ENCODE measurements around the gene KRT31.
A peak's percentile ranks its signal among the peaks of the same experiment; 100 is the strongest.
"Not testable (repeated sequence)": the region's sequence is repeated elsewhere in the genome, so short reads cannot be mapped to it uniquely, and the experiment has no call there.

KRT31 gene

DNA sequence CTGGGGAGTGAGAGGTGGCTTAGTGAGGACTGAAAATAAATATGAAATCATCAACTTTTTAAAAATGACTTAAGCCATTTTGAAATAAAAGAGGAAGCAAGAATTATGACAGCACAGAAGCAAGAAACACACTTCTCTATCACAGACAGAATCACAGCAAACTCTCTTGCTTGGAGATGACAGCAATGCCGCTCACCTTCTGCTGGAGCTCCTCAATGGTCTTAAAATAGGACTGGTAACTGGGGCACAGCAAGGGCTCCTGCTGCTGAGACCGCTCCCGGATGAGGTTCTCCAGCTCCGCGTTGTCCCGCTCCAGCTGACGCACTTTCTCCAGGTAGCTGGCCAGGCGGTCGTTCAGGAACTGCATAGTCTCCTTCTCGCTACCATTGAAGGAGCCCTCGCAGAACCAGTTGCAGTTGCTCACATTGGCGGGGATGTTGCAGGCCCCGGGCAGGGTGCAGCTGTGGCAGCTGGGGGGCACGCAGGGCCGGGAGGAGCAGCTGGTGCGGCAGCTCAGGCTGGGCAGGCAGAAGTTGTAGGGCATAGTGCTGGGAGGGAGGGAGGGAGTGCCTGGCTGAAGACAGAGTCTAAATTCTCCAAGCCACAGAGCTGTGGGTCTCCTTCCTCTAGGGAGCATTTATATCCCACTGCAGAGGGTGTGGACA, at the start of gene KRT31:
Gene KRT31, minus strand, starts transcription at position 613 of the 665 bp plus-strand sequence. Its CDS starts 69 bp downstream, at position 544.
- DNase-seq: no peak

DNA sequence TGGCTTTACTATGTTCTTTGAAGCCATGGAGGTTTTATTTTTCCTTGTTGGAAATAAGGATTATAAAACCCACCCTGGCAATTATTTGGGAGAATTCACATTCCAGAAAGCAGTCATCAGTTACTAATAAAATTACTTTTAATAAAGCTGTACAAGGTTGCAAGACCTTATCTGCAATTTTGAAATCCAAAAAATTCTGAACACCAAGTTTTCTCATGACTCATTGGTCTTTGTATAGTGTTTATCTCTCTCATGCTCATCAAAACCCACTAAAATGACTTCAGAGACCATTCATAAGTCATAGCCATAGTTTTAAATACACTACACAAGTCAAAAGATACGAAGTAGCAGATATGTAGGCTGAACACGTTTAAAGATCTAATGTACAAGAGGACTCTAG, 49.4 kb upstream of the KRT31 start:
- peak; percentile 75 for DNase-seq

DNA sequence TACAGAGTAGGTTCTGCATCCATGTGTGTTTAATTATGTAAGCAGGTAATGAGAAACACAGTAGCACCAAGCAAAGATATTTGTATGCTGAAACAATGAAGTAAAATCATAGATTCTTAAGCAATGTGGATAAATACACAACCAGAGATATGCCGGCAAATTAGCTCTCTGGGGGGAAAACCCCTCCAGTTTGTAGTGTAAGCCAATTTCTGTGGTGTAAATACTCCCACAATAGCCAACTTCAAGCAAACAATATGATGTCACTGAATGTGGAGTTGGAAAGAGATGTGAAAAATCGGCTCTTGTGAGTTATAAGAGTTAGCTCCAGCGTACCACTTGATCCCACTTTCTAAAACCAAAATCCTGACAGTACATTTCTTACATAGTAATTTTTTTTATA, 47.2 kb upstream of the KRT31 start:
- no peak for DNase-seq

DNA sequence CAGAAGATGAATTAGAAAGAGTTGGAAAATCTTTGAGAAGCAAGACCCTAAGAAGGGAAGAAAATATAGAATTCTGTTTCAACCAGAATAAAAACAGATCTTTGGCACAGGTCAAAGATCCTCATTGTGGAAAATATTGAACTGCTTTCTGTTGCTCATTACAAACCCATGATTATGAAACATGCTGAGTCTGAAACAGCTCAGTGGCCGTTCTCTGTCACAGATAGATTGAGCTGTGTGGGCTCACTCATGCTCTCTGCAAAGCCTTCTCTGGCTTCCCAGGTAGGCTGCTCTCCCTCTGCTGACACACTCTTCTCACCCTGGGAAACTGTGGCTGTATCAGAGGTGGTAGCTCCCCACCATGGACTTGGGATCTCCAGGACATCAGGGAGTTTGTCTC, 46.8 kb upstream of the KRT31 start:
- DNase-seq: no peak

DNA sequence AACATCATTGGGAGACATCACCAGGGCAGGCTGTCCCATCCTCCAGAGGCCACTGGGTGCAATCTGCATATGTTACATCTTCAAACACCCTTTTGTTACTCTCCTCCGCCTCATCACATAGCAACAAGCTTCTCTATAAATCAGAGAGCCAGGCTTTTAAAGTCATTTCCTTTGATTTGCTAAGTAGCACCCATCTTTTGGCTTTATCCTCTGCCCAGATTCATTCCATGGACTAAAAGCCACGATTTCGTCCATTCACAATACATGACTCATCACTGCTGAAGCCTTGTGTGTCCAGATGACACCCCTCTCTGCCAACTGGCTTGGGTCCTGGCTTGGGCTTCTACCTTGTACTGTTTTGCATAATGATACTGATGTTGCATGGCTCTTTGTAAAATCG, 45.3 kb upstream of the KRT31 start:
- peak; percentile 90 for DNase-seq

DNA sequence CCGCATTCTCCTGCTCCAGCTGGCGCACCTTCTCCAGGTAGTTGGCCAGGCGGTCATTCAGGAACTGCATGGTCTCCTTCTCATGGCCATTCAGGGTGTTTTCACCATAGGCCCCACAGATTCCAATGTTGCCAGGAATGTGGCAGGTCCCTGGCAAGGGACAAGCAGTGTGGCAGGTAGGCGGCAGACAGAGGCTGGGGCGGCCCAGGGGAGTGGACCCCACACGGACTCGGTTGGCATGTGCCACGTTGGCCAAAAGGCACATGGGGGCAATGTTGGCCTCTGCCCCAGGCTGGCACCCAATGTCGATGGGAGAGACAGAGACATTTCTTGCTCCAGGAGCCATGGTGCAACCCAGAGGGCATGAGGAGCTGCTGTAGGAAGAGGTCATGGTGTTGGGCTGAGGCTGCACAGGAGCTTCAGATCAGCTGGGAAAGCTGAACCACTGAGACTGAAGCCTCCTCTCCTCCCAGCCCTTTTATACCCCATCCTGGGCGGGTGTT, 43.2 kb upstream of the KRT31 start, which contains the start of gene KRT38:
Gene KRT38, minus strand, starts transcription at position 453 of the 503 bp plus-strand sequence. Its CDS starts 62 bp downstream, at position 391.
- no peak for DNase-seq

DNA sequence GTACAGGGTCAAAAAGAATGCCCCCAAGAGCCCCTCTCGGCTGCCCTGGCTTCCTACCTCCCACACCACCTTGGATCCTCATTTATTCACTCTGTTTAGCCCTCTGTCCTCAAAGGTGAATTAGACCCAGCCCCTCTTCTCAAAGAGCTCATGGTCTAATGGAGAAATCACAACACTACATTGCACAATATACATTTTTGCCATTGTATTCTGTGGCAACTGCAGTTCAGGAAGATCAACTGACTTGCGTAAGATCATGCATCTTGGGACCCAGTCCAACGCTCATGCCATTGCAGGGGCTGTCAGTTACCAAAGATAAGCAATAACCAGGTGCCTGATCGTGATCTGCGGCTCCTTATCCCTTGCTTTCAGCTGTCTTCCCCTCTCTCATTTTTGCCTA, 42.0 kb upstream of the KRT31 start:
- peak; percentile 25 for DNase-seq

DNA sequence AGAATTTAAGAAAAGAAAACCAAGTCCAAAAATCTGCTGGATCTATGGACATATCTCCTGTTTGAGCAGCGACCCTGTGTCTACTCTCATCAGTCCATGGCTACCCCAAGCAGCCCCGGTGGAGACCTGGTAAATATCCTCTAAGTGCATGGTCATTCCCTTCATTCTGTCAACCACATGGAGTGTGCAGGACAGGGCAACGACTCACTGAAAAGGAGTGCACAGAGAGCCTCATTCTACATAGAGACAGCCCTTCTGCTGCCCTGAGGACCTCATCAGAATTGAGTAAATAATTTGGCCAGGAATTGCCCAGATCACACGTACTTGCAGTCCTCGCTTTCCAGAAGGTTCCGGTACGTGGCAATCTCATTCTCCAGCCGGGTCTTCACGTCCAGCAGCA, 40.4 kb upstream of the KRT31 start:
- peak; percentile 51 for DNase-seq

DNA sequence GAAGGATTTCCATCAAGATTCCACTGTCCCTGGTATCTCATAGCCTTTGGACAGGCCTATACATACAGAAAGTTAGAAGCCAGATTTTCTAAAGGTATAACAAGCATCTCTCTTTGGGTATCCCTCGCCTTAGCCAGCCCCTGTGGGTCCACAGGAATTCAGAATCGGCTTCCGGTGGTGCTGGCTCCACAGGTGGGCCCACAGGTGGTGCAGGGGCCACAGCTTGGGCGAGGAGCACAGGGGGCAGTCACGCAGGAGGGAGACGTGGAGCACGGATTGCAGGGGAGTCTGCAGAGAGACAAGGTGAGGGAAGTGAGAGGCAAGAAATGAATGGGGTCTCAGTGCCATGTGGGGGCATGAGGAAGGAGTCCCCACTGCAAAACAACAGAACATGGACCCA, 39.8 kb upstream of the KRT31 start:
- DNase-seq: no peak

DNA sequence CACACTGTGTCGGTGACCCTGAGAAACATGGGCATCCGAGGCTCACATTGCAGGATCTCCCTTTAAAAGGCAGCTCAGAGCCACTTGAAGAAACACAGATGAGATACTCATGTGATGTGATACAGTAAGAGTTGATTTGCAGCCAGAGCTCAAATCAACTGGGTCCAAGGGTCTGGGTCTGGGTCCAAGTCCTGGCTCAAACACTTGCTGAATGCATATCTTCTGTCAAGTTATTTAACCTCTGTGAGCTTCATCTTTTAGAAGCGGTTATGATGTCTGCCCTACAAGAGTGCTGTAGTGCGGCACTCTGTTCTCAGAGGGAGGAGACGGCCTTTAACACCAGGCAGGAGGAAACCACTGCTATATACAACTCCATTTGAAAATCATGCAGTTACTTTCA, 37.0 kb upstream of the KRT31 start:
- no peak for DNase-seq

DNA sequence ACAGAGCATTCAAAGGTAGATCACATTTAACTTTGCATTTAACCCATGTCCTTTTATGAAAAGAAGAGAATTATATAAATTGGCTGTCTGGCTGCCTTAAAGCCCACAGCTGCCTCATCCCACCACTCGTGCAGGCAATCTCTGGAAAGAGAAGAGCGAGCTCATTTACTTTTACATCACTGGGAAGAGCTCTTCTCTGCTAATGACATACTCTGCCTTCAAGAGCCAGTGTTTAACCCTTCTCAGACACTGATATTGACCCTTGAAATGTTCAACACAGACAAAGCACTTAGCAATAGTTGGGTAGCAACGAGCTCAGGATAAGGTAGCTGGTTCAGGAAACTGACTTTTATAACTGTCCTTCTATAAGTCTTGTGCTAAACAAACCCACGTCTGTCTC, 36.6 kb upstream of the KRT31 start:
- no peak for DNase-seq

DNA sequence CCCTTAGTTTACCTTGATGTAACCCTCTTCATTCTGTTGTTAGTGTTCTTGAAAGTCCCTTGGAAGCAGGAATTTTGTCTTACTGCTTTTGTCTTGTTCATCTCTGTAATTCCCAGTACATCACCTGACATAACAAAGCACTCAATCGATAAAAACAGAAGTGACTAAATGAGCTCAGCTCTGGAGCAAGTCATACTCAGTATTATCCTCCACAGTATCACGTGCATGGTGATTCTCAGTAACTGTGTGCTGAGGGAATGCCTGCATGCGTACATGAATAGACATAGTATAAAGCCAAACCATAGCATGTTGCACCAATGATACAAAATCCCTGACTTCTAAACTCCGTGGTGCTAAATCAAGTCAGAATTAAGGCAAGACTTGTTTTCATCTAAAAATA, 36.2 kb upstream of the KRT31 start:
- DNase-seq: no peak

DNA sequence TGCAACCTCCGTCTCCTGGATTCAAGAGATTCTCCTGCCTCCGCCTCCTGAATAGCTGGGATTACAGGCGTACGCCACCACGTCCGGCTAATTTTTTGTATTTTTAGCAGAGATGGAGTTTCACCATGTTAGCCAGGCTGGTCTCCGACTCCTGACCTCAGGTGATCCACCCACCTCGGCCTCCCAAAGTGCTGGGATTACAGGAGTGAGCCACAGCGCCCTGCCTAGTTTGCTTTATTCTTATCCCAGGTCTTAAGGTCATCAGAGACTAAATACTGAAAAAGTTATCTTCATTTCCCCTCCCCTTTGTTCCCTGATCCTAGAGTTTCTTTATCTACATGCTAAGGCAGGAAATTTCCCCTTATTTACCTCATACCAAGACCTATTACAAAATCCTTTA, 33.0 kb upstream of the KRT31 start:
- not testable (repeated sequence) for DNase-seq

DNA sequence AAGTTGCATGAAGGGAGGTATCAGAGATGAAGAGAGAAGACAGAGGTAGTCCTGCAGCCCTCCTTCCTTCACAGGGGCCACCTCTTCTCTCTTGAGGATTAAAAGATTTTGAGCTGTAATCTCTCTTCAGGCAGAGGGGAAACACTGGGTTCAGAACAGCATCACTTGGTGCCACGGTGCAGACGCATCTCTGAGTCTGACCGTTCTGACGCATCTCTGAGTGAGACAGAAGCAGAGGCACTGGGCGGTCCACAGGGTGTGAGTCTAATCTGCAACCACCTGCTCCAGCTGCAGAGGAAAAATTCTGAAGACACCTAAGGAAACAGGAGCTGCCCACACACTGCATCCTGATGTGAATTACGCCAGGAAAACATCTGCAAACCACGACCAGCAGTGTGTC, 32.3 kb upstream of the KRT31 start:
- DNase-seq: no peak

DNA sequence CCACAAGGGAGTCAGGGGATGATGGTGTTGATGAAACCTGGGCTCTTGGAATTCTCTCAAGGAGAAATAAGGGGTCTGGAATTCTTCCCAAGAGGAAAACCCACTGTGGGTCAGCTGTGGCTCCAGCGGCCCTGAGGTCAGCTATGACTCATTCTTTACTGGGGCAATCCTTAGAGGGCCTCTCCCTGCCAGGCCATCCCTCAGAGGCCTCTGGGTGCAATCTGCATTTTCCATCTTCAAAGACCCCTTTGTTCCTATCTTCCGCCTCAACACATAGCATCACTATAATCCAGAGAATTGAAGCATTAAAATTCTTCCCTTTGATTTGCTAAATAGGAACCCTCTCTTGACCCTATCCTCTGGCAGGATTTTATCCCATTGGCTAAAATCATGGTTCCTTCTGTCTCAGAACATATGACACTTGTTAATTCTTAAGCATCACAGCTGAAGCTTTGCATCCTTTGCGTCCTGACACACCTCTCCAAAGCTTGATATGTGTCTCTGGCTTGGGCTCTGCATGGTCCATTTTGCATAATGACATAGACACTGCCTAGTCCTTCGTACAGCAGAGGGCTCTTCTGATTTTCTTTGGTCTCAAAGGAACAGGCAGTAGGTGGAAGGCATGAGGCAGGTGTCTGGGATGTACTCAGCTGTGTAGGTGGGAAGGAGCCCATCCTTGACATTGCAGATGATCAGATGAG, 31.3 kb upstream of the KRT31 start:
- DNase-seq: peak; percentile 72

DNA sequence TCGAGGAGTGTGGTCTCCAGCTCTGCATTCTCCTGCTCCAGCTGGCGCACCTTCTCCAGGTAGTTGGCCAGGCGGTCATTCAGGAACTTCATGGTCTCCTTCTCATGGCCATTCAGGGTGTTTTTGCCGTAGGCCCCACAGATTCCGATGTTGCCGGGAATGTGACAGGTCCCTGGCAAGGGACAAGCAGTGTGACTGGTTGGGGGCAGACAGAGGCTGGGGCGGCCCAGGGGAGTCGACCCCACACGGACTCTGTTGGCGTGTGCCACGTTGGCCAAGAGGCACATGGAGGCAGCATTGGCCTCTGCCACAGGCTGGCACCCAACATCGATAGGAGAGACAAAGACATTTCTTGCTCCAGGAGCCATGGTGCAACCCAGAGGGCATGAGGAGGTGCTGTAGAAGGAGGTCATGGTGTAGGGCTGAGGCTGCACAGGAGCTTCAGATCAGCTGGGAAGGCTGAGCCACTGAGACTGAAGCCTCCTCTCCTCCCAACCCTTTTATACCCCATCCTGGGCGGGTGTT, 26.8 kb upstream of the KRT31 start, which contains the start of gene KRT37:
Gene KRT37, minus strand, starts transcription at position 475 of the 525 bp plus-strand sequence. Its CDS starts 62 bp downstream, at position 413.
- DNase-seq: no peak

DNA sequence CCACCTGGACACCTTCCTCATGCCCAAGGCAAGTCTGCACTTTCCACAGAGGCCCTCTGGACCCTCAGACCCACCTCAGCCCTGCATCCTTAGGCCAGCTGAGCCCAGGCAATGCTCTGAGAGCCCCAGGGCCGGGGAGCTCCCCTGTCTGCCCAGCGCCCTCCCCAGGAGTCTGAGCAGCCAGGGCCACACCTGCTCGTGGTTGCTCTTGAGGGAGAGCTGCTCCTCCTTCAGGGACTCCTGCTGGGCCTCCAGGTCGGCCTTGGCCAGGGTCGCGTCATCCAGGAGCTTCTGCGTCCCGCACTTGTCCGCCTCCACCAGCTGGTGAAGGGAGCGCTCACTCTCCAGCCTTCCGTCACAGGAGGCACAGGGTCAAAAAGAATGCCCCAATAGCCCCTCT, 25.2 kb upstream of the KRT31 start:
- not testable (repeated sequence) for DNase-seq

DNA sequence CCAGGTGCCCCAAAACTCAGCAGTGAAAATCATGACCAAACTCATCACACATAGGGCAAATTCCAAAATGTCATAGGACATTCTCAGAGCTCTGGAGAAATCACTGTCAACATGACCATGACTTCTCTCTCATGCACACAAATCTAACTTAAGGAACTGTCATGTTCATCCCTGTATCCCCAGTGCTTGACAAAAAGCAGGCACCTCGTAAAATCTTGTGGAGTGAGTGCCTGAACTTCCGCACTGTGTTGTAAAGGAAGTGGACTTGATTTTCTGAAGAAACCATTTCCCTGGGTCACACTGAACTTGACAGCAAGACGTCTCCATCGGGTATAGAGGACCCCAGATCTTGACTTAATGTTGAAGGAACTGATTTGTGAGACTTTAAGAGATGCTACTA, 24.2 kb upstream of the KRT31 start:
- DNase-seq: no peak

DNA sequence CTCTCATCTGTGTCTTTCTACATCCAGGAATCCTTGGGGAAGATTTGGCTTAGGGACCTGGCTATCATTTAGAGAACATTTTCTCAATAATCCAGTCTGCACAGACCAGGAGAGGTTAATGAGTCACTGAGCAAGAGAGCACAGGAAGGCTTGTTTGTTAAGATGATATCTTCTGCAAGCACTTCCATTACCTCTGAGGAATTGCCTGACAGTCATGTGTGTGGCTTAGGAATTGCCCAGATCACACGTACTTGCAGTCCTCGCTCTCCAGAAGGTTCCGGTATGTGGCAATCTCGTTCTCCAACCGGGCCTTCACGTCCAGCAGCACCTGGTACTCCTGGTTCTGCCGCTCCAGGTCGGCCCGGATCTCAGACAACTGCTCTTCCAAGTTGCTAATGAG, 23.7 kb upstream of the KRT31 start:
- peak; percentile 69 for DNase-seq

DNA sequence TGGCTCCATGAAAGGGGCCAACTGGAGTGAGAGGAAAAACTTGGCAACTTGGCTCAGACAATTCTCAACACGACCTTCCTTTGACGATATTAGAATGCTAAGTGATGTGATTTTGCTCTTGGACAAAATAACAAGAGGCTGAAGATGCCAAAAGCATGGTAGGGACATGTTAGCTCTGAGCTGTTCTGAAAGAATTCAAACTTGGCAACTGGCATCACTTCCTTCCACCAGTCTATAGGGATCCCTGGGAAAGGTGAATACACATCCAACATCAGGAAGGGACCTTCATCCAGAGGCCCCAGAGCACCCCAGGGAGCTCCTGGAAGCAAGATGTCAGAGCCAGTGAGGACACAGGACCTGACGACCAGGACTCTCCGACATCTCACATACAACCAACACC, 22.7 kb upstream of the KRT31 start:
- peak; percentile 56 for DNase-seq

DNA sequence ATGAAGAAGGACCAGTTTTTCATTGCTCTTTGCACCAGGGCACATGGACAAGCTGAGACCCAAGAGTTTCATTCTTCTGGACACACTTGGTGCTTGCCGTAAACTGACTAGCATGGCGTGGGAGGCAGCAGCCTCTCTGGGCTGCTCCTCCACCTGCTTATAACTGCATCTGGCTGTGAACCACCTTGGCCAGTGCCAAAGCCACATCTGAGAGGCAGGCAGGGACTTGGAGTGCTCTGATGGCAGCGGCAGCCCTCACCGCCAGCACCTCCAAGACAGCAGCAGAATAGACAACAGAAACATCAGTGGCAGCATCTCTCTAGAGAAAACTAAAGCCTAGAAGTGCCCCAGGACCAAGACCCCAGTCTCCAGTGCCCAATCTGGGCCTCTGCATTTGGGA, 22.3 kb upstream of the KRT31 start:
- no peak for DNase-seq

DNA sequence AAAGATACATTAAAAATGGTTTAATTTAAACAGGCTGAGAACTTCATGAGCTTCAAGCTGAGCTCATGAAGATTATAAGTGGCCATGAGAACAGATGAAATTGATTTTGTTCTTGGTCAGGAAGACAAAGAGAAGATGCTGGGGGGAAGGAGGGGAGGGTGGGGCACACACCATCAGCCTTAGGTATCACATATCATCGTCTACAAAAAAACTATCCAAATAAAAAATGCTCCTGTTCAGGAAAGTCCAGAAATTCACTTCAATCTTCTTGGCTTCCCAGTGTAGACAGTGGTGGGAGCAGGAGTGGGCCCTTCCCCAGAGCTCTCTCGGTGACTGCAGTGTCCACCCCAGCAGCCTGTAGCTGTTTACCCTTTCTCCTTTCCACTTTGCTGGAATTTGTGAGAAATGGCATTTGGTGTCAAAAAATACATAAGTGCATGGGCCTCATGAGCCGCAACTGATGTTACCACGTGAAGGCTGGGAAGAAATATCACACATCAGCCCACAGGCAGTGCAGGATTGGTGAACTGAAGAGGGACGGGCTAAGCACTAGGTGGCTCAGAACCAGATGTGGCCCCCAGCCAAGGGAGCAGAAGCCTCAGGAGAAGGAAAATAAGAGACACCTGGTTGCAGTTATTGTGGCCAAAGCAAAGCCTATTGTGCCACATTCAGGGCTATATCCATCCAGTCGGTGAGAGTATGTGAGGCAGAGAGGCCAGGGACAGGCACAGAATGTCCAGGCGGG, 20.9 kb upstream of the KRT31 start:
- no peak for DNase-seq

DNA sequence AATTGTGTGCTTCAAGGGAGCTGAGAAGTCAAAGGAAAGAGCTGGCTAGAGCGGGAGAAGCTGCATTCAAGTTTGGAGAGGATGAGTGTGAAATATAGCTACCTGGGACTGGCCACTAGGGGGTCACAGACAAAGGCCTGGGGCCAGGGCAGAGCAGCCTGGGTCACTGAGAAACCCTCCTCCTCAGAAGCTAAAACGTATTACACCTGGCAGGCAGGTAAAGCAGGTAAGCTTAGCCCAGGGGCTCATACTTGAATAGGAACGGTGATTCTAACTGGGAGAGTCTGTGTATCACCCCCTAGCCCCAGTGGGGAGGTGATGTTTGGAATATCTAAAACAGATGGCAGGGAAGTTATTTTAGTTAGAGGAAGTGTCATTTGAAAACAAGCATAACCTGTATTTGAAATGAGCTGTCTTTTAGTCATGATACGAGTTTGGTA, 20.2 kb upstream of the KRT31 start:
- no peak for DNase-seq

Data from EL (cell line).